Heart right ventricle (tissue), 16 donors: ENCODE measurements around the gene MYH9. TPM values are rescaled to one million over a fixed set of nuclear protein-coding genes. Genes with fewer than 3 reads are reported as not detected.
"Not testable (repeated sequence)": the region's sequence is repeated elsewhere in the genome, so short reads cannot be mapped to it uniquely, and the experiment has no call there.

ENCODE experiments used
- ATAC-seq, 8 donors: fragments of 200-7000 bp; cut with Tn5 transposase; one replicate each; pipeline ENCODE4 v1.9.1; 2020; ENCODE audit warnings: mild to moderate bottlenecking in 8 of 8, moderate library complexity in 8 of 8, moderate number of reproducible peaks in 1 of 8
- DNase-seq, 2 donors: peaks; one replicate each; pipeline ENCODE4 v3.0.0-alpha.2; 2020
- H3K27ac ChIP-seq, 10 donors: fragments of 200-600 bp; sonication (generic) in 2 of 10; one replicate each; pipeline versions ENCODE4 v1.5.0 to v1.8.0; 2020 to 2022; ENCODE audit warnings: mild to moderate bottlenecking in 3 of 10
- H3K27me3 ChIP-seq, 7 donors: fragments of 200-600 bp; one replicate each; pipeline ENCODE4 v1.8.0; 2021 to 2022; ENCODE audit warnings: mild to moderate bottlenecking in 2 of 7
- H3K36me3 ChIP-seq, 9 donors: fragments of 200-600 bp; sonication (generic) in 1 of 9; one replicate each; pipeline versions ENCODE4 v1.5.0 to v1.8.0; 2020 to 2022; ENCODE audit warnings: mild to moderate bottlenecking in 2 of 9
- H3K4me1 ChIP-seq, 9 donors: fragments of 200-600 bp; sonication (generic) in 1 of 9; one replicate each; pipeline versions ENCODE4 v1.5.0 to v1.8.0; 2020 to 2022; ENCODE audit warnings: mild to moderate bottlenecking in 4 of 9
- H3K4me3 ChIP-seq, 10 donors: fragments of 200-600 bp; sonication (generic) in 2 of 10; one replicate each; pipeline versions ENCODE4 v1.5.0 to v1.8.0; 2020 to 2022; ENCODE audit warnings: mild to moderate bottlenecking in 7 of 10, moderate library complexity in 2 of 10
- H3K9me3 ChIP-seq, 11 donors: fragments of 200-600 bp in 10 of 11; sonication (generic) in 2 of 11; one replicate each; pipeline versions ENCODE4 v1.5.0 to v1.8.0; 2013 to 2022; ENCODE audit warnings: mild to moderate bottlenecking in 2 of 11, control low read depth in 1 of 11, moderate library complexity in 1 of 11
- WGBS, 2 donors: extraction: QIAGEN DNeasy Blood & Tissue Kit; methylation state at CpG; one replicate each; pipeline ENCODE4 v1.1.7; 2013; ENCODE audit warnings: inconsistent platforms in 1 of 2; 5-methylcytosine and 5-hydroxymethylcytosine counted together
- intact Hi-C, 10 donors: fragments of 100-400 bp; cut with DNase I; formaldehyde crosslinking; loops; one replicate each; pipeline versions ENCODE4 v1.11.1 to v1.14.2; 2022
- polyA plus RNA-seq, 2 donors: library from polyadenylated mRNA; stranded (reverse); fragments of 200-250 nt; gene quantifications; one replicate each; pipeline ENCODE4 v1.2.3, GENCODE V29; 2013
- total RNA-seq, 10 donors: library from RNA; stranded (reverse); fragmentation: NEBNext Ultra II Directional in 3 of 10; extraction: Animal tissue kit (Norgen Biotek cat#: 25700) in 3 of 10; gene quantifications; one replicate each; pipeline versions ENCODE4 v1.2.1 to v1.2.4, GENCODE V29; 2021 to 2023
- TF ChIP-seq, protein P1 (sequence below), 9 donors: fragments of 200-600 bp; sonication (generic) in 2 of 9; IDR thresholded peaks; one replicate each; pipeline versions ENCODE4 v1.5.0 to v1.8.0; 2021 to 2022; ENCODE audit warnings: antibody characterized with exemption in 9 of 9, mild to moderate bottlenecking in 5 of 9, moderate library complexity in 1 of 9
- donor health status: Arrhythmogenic right ventricular cardiomyopathy.
- donor health status: ischemic (EF 13 %, LVEDD 7.1; RV severe dilation, severe dysfunction).
- donor health status: healthy with polysubstance abuse.
- donor health status: DM: no; HTN: yes; CAD: no.
- donor health status: DM: no; HTN: no; CAD: no.
- donor health status: ischemic (EF 25% LVEDD 6.9; RV normal size, moderate dysfunction).
- donor health status: ischemic (EF 25% LVEDD 5.7; RV mildly dilated, moderate dysfunction).
- donor health status: healthy.
- donor health status: DM: yes; HTN: yes; CAD: no.
- donor health status: Ischemic cardiomyopathy.
- donor health status: ischemic (EF 35%, LVEDD 5.7; RV mildly dilated, moderate dysfunction).
- donor health status: nonischemic (EF 11% LVEDD 7.7; RV severe dilation, severe dysfunction).
- donor health status: DM: yes; HTN: yes; CAD: no.
- donor health status: PGD.
- donor health status: ischemic (EF 29% LVEDD 5.4; RV normal size, mild dysfunction).
- donor health status: nonischemic (EF 23%, LVEDD 6.1; RV moderate dilation, normal function).

MYH9 gene
- total and polyA plus RNA-seq, 12 donors: 132 to 345 (median 189) TPM

DNA sequence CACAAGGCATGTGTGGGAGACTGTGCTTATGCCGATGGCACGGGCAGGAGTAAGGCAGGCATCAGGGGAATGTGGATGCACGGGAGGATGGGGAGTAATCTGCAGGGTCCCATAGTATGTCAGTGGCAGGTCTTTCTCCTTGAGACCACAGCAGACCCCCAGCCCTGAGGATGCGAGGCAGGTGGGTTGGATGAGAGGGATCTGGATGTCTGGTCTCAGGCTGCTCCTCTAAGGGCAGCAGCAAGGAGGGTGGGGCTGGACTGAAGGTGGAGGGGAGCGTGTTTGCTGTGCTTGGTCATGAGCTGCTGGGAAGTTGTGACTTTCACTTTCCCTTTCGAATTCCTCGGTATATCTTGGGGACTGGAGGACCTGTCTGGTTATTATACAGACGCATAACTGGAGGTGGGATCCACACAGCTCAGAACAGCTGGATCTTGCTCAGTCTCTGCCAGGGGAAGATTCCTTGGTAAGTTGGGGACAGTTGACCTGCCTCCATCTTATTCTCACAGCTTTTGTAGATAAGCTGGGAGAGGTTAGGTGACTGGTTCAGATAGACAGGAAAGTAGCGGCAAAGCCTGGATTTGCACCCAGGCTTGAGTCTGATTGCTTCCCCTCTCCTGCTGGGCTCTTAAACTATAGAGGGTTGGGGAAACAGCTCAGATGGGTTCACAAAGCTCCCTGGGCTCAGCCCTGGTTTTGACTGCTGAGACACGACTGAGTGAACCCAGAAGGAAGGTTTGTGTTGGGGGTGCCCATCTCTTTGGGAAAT is 134.8 kb downstream of the MYH9 start, which contains the start of gene APOL1:
TSS of gene APOL1 (plus strand) at position 380 of the 769 bp plus-strand sequence. CDS start 1,823 bp downstream, outside the sequence.
- TF ChIP-seq, protein P1, sequence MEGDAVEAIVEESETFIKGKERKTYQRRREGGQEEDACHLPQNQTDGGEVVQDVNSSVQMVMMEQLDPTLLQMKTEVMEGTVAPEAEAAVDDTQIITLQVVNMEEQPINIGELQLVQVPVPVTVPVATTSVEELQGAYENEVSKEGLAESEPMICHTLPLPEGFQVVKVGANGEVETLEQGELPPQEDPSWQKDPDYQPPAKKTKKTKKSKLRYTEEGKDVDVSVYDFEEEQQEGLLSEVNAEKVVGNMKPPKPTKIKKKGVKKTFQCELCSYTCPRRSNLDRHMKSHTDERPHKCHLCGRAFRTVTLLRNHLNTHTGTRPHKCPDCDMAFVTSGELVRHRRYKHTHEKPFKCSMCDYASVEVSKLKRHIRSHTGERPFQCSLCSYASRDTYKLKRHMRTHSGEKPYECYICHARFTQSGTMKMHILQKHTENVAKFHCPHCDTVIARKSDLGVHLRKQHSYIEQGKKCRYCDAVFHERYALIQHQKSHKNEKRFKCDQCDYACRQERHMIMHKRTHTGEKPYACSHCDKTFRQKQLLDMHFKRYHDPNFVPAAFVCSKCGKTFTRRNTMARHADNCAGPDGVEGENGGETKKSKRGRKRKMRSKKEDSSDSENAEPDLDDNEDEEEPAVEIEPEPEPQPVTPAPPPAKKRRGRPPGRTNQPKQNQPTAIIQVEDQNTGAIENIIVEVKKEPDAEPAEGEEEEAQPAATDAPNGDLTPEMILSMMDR (IDR thresholded peaks at IDR 0.05): no peak
- ATAC-seq: peak; percentile 45 to 77 (median 68)
- peak in 1 of 2 donors; percentile 66 for DNase-seq
- Histone ChIP-seq H3K4me3 (peak within 1 kb of the TSS; percentile 16 to 65 (median 58)), H3K9me3 (no peaks in the 10 kb centered on the region), H3K4me1 (peaks cover 4 to 53% (median 36%) of the 10 kb centered on the region in 9 donors), H3K27me3 (no peaks in the 10 kb centered on the region), H3K27ac (peak within 1 kb of the TSS; percentile 62 to 92 (median 90)), H3K36me3 (peaks cover 0 to 17% (median 0%) of the 10 kb centered on the region in 9 donors)
- intact Hi-C loops: loop anchor here in 1 of 10 donors (10.0 kb wide), 1 partner anchor 48 kb away; the partner anchor contains the start of gene APOL4
- WGBS, 2 donors: 47 to 49% methylated on average over 10 of the region's 10 CpGs

DNA sequence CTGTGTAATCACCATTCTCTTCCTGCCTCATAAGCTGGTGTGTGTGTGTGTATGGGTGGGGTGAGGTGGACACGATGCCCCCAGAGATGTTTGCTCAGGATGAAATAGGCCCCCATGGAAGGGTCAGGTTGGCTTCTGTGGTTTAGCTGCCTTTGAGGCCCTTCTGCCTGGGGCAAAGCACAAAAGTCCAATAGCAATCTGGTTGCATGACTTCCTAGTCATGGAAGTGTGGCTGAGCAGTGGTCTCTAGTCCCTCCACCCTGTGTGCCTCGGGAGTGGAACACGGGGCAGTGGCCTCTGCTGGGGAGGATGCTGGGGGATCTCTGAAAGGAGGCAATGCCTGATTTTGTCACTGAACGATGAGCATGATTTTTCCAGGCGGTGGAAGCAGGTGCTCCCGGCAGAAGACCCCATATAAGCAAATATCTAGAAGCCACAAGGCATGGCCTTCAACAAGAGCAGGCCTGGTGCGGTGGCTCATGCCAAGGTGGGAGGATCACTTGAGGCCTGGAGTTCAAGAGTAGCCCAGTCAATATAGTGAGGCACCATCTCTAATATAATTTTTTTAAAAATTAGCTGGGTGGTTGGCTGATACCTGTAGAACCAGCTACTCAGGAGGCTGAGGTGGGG is 135.7 kb downstream of the MYH9 start:
- intact Hi-C loops: loop anchor here in 1 of 10 donors (10.0 kb wide), 1 partner anchor 47 kb away; the partner anchor contains the start of gene APOL4
- not testable (repeated sequence) for H3K9me3 ChIP-seq, H3K27me3 ChIP-seq, ATAC-seq, DNase-seq, H3K36me3 ChIP-seq
- Histone ChIP-seq H3K27ac (peak overlapping the region in 9 of 10 donors; percentile 82 to 92 (median 90)), H3K4me3 (peak overlapping the region in 2 of 10 donors; percentile 63 to 64), H3K4me1 (peaks cover 4 to 45% (median 33%) of the 10 kb centered on the region in 9 donors)
- WGBS, 2 donors: 88 to 95% methylated on average over 7 of the region's 7 CpGs

- 93 to 94% methylated on average over 24 of the region's 24 CpGs for WGBS, 2 donors
- H3K4me1 ChIP-seq: peaks cover 0 to 32% (median 29%) of the 10 kb centered on the region in 9 donors
- H3K4me3 ChIP-seq, H3K9me3 ChIP-seq, H3K27ac ChIP-seq, ATAC-seq, H3K36me3 ChIP-seq, DNase-seq, H3K27me3 ChIP-seq: not testable (repeated sequence)
- intact Hi-C loops: loop anchor here in 1 of 10 donors (10.0 kb wide), 1 partner anchor 46 kb away; the partner anchor contains the start of gene APOL4
Observed at GRCh38 chr22:36250292-36250960, 137.3 kb downstream of the MYH9 start.

- TF ChIP-seq, protein P1 (IDR thresholded peaks at IDR 0.05): no peak
- Histone ChIP-seq H3K27ac (no peak overlapping the region), H3K4me1 (peaks cover 4 to 33% (median 30%) of the 10 kb centered on the region in 9 donors), H3K27me3 (no peaks in the 10 kb centered on the region), H3K36me3 (no peaks in the 10 kb centered on the region), H3K4me3 (no peak overlapping the region), H3K9me3 (no peaks in the 10 kb centered on the region)
- WGBS, 2 donors: 92 to 93% methylated on average over 2 of the region's 2 CpGs
- DNase-seq (no peak), ATAC-seq (no peak)
- intact Hi-C loops: no loop called here
Observed at GRCh38 chr22:36249160-36249559, 138.6 kb downstream of the MYH9 start.

DNA sequence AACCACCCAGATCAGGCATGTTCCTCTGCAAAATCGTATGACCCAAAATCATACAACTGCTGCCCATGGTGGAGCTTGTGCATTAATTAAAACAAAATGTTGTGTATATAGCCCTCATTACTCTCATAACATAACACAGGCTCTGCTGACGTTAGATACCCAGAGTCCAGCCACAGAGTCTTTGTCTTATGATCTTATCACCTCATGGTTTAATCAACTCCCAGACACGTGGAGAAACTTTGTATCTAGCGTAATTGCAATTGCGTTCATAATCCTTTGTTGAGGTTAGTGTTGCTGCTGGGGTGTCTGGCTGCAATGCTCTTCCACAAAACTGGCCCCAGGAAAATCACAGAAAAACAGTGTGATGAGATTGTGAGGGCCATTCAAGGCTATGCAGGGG is 139.8 kb downstream of the MYH9 start:
- TF ChIP-seq, protein P1 (IDR thresholded peaks at IDR 0.05): no peak
- H3K27me3 ChIP-seq: no peaks in the 10 kb centered on the region
- WGBS, 2 donors: 81 to 93% methylated on average over 5 of the region's 5 CpGs
- peaks cover 0 to under 1% (median 0%) of the 10 kb centered on the region in 11 donors for H3K9me3 ChIP-seq
- intact Hi-C loops: no loop called here
- H3K4me3 ChIP-seq: no peak overlapping the region
- peaks cover 9 to 33% (median 28%) of the 10 kb centered on the region in 9 donors for H3K4me1 ChIP-seq
- H3K27ac ChIP-seq: no peak overlapping the region
- DNase-seq: no peak
- no peak for ATAC-seq
- H3K36me3 ChIP-seq: no peaks in the 10 kb centered on the region
